Activated CD8-positive, alpha-beta T cell treated with anti-CD3 and anti-CD28 coated beads for 36 hours (primary cell): ENCODE measurements around the gene CFLAR. TPM values are rescaled to one million over a fixed set of nuclear protein-coding genes. Genes with fewer than 3 reads are reported as not detected.

Experiments used
- ATAC-seq: fragments of 200-7000 bp; cut with Tn5 transposase; one replicate; pipeline ENCODE4 v1.10.0; 2021; ENCODE audit warnings: mild to moderate bottlenecking, moderate library complexity
- CTCF ChIA-PET: fragments of 350-600 bp; sonication (Branson Sonifier 250); formaldehyde crosslinking; loops from one replicate; lab custom pipeline; 2021; ENCODE audit warnings: antibody characterized with exemption; lab: Charles Lee
- POLR2A ChIA-PET: fragments of 350-600 bp; sonication (Branson Sonifier 250); formaldehyde crosslinking; loops from one replicate; lab custom pipeline; 2021; ENCODE audit warnings: antibody characterized with exemption; lab: Charles Lee
- DNase-seq: peaks from one replicate; pipeline ENCODE4 v3.0.0-alpha.2; 2020
- H3K27ac Mint-ChIP-seq: one replicate; pipeline ENCODE4 v1.8.0; 2021; ENCODE audit warnings: mild to moderate bottlenecking, mixed read lengths
- H3K27me3 Mint-ChIP-seq: one replicate; pipeline ENCODE4 v1.8.0; 2021; ENCODE audit warnings: mixed read lengths
- H3K36me3 Mint-ChIP-seq: one replicate; pipeline ENCODE4 v1.8.0; 2021; ENCODE audit warnings: low read depth, mixed read lengths
- H3K4me1 Mint-ChIP-seq: one replicate; pipeline ENCODE4 v1.8.0; 2021; ENCODE audit warnings: low read depth, mixed read lengths
- H3K4me3 Mint-ChIP-seq: one replicate; pipeline ENCODE4 v1.8.0; 2021; ENCODE audit warnings: mild to moderate bottlenecking, moderate library complexity, mixed read lengths
- H3K9me3 Mint-ChIP-seq: one replicate; pipeline ENCODE4 v1.8.0; 2021; ENCODE audit warnings: mixed read lengths
- CTCF ChIP-seq: fragments of 200-600 bp; IDR thresholded peaks from one replicate; pipeline ENCODE4 v1.8.0; 2022; ENCODE audit warnings: antibody characterized with exemption, mild to moderate bottlenecking
- intact Hi-C: fragments of 100-400 bp; cut with micrococcal nuclease; formaldehyde crosslinking; loops from one replicate; pipeline ENCODE4 v1.10.0; 2022
- total RNA-seq, 2 experiments: library from RNA; stranded (reverse); gene quantifications; one replicate each; pipeline ENCODE4 v1.2.3, GENCODE V29; 2021

Gene CFLAR
- total RNA-seq, 2 experiments from 2014 or later, result 222 to 229 TPM

GRCh38 chr2:201172279-201172678 is 56.3 kb downstream of the CFLAR start:
- ChIA-PET CTCF (interaction anchor here (1.0 kb wide), 1 partner anchor 60 kb away, joined by 5 read pairs; no protein-coding TSS in a partner anchor), POLR2A (interaction anchor here (1.3 kb wide), 1 partner anchor 61 kb away, joined by 3 read pairs; no protein-coding TSS in a partner anchor)
- DNase-seq (no peak), ATAC-seq (no peak)
- H3K9me3 Mint-ChIP-seq, result peaks cover 16% of the 10 kb centered on the region
- no peaks in the 10 kb centered on the region for H3K27me3 Mint-ChIP-seq
- no peak overlapping the region for H3K27ac Mint-ChIP-seq
- peaks cover 11% of the 10 kb centered on the region for H3K36me3 Mint-ChIP-seq
- TF ChIP-seq CTCF, result no peak
- H3K4me3 Mint-ChIP-seq, result no peak overlapping the region
- peaks cover 6% of the 10 kb centered on the region for H3K4me1 Mint-ChIP-seq
- intact Hi-C loops, result no loop called here

- intact Hi-C loops, result loop anchor here (5.0 kb wide), 1 partner anchor 102 kb away; the partner anchor contains the start of genes HYCC2 and NDUFB3
- POLR2A ChIA-PET, result no interaction called here
Observed at GRCh38 chr2:201174687-201175086, 58.7 kb downstream of the CFLAR start.

GRCh38 chr2:201176081-201176481 is 60.1 kb downstream of the CFLAR start:
- no peak overlapping the region for H3K27ac Mint-ChIP-seq
- peaks cover 16% of the 10 kb centered on the region for H3K4me1 Mint-ChIP-seq
- DNase-seq (no peak), ATAC-seq (no peak)
- H3K36me3 Mint-ChIP-seq, result no peaks in the 10 kb centered on the region
- CTCF ChIA-PET, result interaction anchor here (1.3 to 2.2 kb wide), 8 partner anchors 13 to 275 kb away, joined by 3 to 8 read pairs (median 5); no protein-coding TSS in a partner anchor
- TF ChIP-seq CTCF, result no peak
- intact Hi-C loops, result loop anchor here (5.0 kb wide), 1 partner anchor 104 kb away; the partner anchor contains the start of genes HYCC2 and NDUFB3
- no peak overlapping the region for H3K4me3 Mint-ChIP-seq
- H3K27me3 Mint-ChIP-seq, result no peaks in the 10 kb centered on the region
- H3K9me3 Mint-ChIP-seq, result peaks cover 3% of the 10 kb centered on the region
- POLR2A ChIA-PET, result no interaction called here

More at GRCh38 chr2:201174687-201175086, 58.7 kb downstream of the CFLAR start:
- peaks cover 3% of the 10 kb centered on the region for H3K9me3 Mint-ChIP-seq
- no peak for TF ChIP-seq CTCF
- DNase-seq (no peak), ATAC-seq (no peak)
- no peak overlapping the region for H3K27ac Mint-ChIP-seq
- H3K27me3 Mint-ChIP-seq, result no peaks in the 10 kb centered on the region
- CTCF ChIA-PET, result interaction anchor here (1.5 to 1.6 kb wide), 2 partner anchors 269 to 273 kb away, joined by 5 to 6 read pairs; no protein-coding TSS in a partner anchor
- H3K4me1 Mint-ChIP-seq, result peaks cover 9% of the 10 kb centered on the region
- no peak overlapping the region for H3K4me3 Mint-ChIP-seq
- no peaks in the 10 kb centered on the region for H3K36me3 Mint-ChIP-seq

- Mint-ChIP-seq H3K4me3 (no peak overlapping the region), H3K9me3 (no peaks in the 10 kb centered on the region), H3K36me3 (peaks cover 4% of the 10 kb centered on the region), H3K27ac (peak overlapping the region; percentile 9), H3K4me1 (peaks cover 24% of the 10 kb centered on the region), H3K27me3 (no peaks in the 10 kb centered on the region)
- intact Hi-C loops, result no loop called here
- ATAC-seq (peak; percentile 26), DNase-seq (no peak)
- TF ChIP-seq CTCF, result no peak
- ChIA-PET CTCF (interaction anchor here (1.3 to 2.3 kb wide), 2 partner anchors 53 to 274 kb away, joined by 3 to 15 read pairs; no protein-coding TSS in a partner anchor), POLR2A (interaction anchor here (0.5 kb wide), 1 partner anchor 316 kb away, joined by 3 read pairs; no protein-coding TSS in a partner anchor)
Observed at GRCh38 chr2:201180010-201180409, 64.0 kb downstream of the CFLAR start.
